ENCODE results near the gene RELL1. TPM values are rescaled to one million over a fixed set of nuclear protein-coding genes. Genes with fewer than 3 reads are reported as not detected.
A peak's percentile ranks its signal among the peaks of the same experiment; 100 is the strongest.

Gene RELL1
- total RNA-seq, 1 donor from 2014 or later: 21.0 TPM

GRCh38 chr4:37615059-37615719 lies 71.0 kb downstream of the RELL1 start:
- intact Hi-C loops (cut with micrococcal nuclease): no loop called here
- Mint-ChIP-seq H3K27ac (no peak overlapping the region), H3K4me1 (ENCODE audit: low read depth) (peaks cover 17% of the 10 kb centered on the region), H3K9me3 (no peaks in the 10 kb centered on the region), H3K27me3 (ENCODE audit: insufficient read depth) (no peaks in the 10 kb centered on the region), H3K4me3 (no peak overlapping the region), H3K36me3 (ENCODE audit: low read depth) (peaks cover 9% of the 10 kb centered on the region)
- DNase-seq (ENCODE audit: low spot score): no peak

GRCh38 chr4:37612811-37613210 lies 73.4 kb downstream of the RELL1 start:
- peaks cover 17% of the 10 kb centered on the region for H3K4me1 Mint-ChIP-seq (ENCODE audit: low read depth)
- no peaks in the 10 kb centered on the region for H3K27me3 Mint-ChIP-seq (ENCODE audit: insufficient read depth)
- peak overlapping the region; percentile 48 for H3K27ac Mint-ChIP-seq
- H3K9me3 Mint-ChIP-seq: no peaks in the 10 kb centered on the region
- H3K4me3 Mint-ChIP-seq: no peak overlapping the region
- peaks cover 15% of the 10 kb centered on the region for H3K36me3 Mint-ChIP-seq (ENCODE audit: low read depth)
- DNase-seq (ENCODE audit: low spot score): no peak
- intact Hi-C loops (cut with micrococcal nuclease): no loop called here

- Mint-ChIP-seq H3K27me3 (ENCODE audit: insufficient read depth) (no peaks in the 10 kb centered on the region), H3K27ac (no peak overlapping the region), H3K9me3 (no peaks in the 10 kb centered on the region), H3K36me3 (ENCODE audit: low read depth) (peaks cover 17% of the 10 kb centered on the region), H3K4me3 (no peak overlapping the region), H3K4me1 (ENCODE audit: low read depth) (peaks cover 2% of the 10 kb centered on the region)
- intact Hi-C loops (cut with micrococcal nuclease): no loop called here
- no peak for DNase-seq (ENCODE audit: low spot score)
Observed at GRCh38 chr4:37609626-37610025, 76.5 kb downstream of the RELL1 start.

- intact Hi-C loops (cut with micrococcal nuclease): no loop called here
- Mint-ChIP-seq H3K9me3 (no peaks in the 10 kb centered on the region), H3K27me3 (ENCODE audit: insufficient read depth) (no peaks in the 10 kb centered on the region), H3K27ac (no peak overlapping the region), H3K36me3 (ENCODE audit: low read depth) (peaks cover 11% of the 10 kb centered on the region), H3K4me3 (no peak overlapping the region), H3K4me1 (ENCODE audit: low read depth) (peaks cover 13% of the 10 kb centered on the region)
- DNase-seq (ENCODE audit: low spot score): no peak
Observed at GRCh38 chr4:37607018-37607417, 79.2 kb downstream of the RELL1 start.

GRCh38 chr4:37605843-37606565 lies 80.2 kb downstream of the RELL1 start:
- intact Hi-C loops (cut with micrococcal nuclease): no loop called here
- Mint-ChIP-seq H3K27ac (no peak overlapping the region), H3K27me3 (ENCODE audit: insufficient read depth) (no peaks in the 10 kb centered on the region), H3K36me3 (ENCODE audit: low read depth) (peaks cover 11% of the 10 kb centered on the region), H3K9me3 (no peaks in the 10 kb centered on the region), H3K4me3 (no peak overlapping the region), H3K4me1 (ENCODE audit: low read depth) (peaks cover 23% of the 10 kb centered on the region)
- no peak for DNase-seq (ENCODE audit: low spot score)

- peaks cover 11% of the 10 kb centered on the region for H3K36me3 Mint-ChIP-seq (ENCODE audit: low read depth)
- intact Hi-C loops (cut with micrococcal nuclease): loop anchor here (5.0 kb wide), 2 partner anchors 373 to 433 kb away; no protein-coding TSS in a partner anchor
- DNase-seq (ENCODE audit: low spot score): no peak
- peaks cover 28% of the 10 kb centered on the region for H3K4me1 Mint-ChIP-seq (ENCODE audit: low read depth)
- H3K27me3 Mint-ChIP-seq (ENCODE audit: insufficient read depth): no peaks in the 10 kb centered on the region
- H3K4me3 Mint-ChIP-seq: no peak overlapping the region
- no peaks in the 10 kb centered on the region for H3K9me3 Mint-ChIP-seq
- no peak overlapping the region for H3K27ac Mint-ChIP-seq
Observed at GRCh38 chr4:37604461-37604860, 81.7 kb downstream of the RELL1 start.

- H3K36me3 Mint-ChIP-seq (ENCODE audit: low read depth): peaks cover 10% of the 10 kb centered on the region
- H3K27me3 Mint-ChIP-seq (ENCODE audit: insufficient read depth): no peaks in the 10 kb centered on the region
- intact Hi-C loops (cut with micrococcal nuclease): loop anchor here (1.0 to 5.0 kb wide), 4 partner anchors 83 to 434 kb away; partner anchors contain the start of gene RELL1
- no peaks in the 10 kb centered on the region for H3K9me3 Mint-ChIP-seq
- no peak overlapping the region for H3K27ac Mint-ChIP-seq
- DNase-seq (ENCODE audit: low spot score): no peak
- H3K4me1 Mint-ChIP-seq (ENCODE audit: low read depth): peaks cover 33% of the 10 kb centered on the region
- H3K4me3 Mint-ChIP-seq: no peak overlapping the region
Observed at GRCh38 chr4:37603711-37604110, 82.5 kb downstream of the RELL1 start.

- peaks cover 7% of the 10 kb centered on the region for H3K36me3 Mint-ChIP-seq (ENCODE audit: low read depth)
- H3K9me3 Mint-ChIP-seq: no peaks in the 10 kb centered on the region
- DNase-seq (ENCODE audit: low spot score): peak; percentile 59
- H3K4me3 Mint-ChIP-seq: no peak overlapping the region
- intact Hi-C loops (cut with micrococcal nuclease): loop anchor here (1.0 to 5.0 kb wide), 4 partner anchors 83 to 434 kb away; partner anchors contain the start of gene RELL1
- peaks cover 33% of the 10 kb centered on the region for H3K4me1 Mint-ChIP-seq (ENCODE audit: low read depth)
- H3K27me3 Mint-ChIP-seq (ENCODE audit: insufficient read depth): no peaks in the 10 kb centered on the region
- H3K27ac Mint-ChIP-seq: no peak overlapping the region
Observed at GRCh38 chr4:37603070-37603468, 83.1 kb downstream of the RELL1 start.

- Mint-ChIP-seq H3K36me3 (ENCODE audit: low read depth) (peaks cover 4% of the 10 kb centered on the region), H3K27ac (no peak overlapping the region), H3K9me3 (no peaks in the 10 kb centered on the region), H3K4me3 (no peak overlapping the region), H3K27me3 (ENCODE audit: insufficient read depth) (no peaks in the 10 kb centered on the region), H3K4me1 (ENCODE audit: low read depth) (peaks cover 33% of the 10 kb centered on the region)
- no peak for DNase-seq (ENCODE audit: low spot score)
- intact Hi-C loops (cut with micrococcal nuclease): loop anchor here (1.0 to 5.0 kb wide), 4 partner anchors 84 to 435 kb away; partner anchors contain the start of gene RELL1
Observed at GRCh38 chr4:37602454-37603069, 83.6 kb downstream of the RELL1 start.

GRCh38 chr4:37601531-37601930 lies 84.6 kb downstream of the RELL1 start:
- DNase-seq (ENCODE audit: low spot score): no peak
- H3K4me1 Mint-ChIP-seq (ENCODE audit: low read depth): peaks cover 38% of the 10 kb centered on the region
- no peaks in the 10 kb centered on the region for H3K9me3 Mint-ChIP-seq
- intact Hi-C loops (cut with micrococcal nuclease): loop anchor here (2.0 to 5.0 kb wide), 3 partner anchors 291 to 436 kb away; no protein-coding TSS in a partner anchor
- peak overlapping the region; percentile 77 for H3K27ac Mint-ChIP-seq
- H3K36me3 Mint-ChIP-seq (ENCODE audit: low read depth): peaks cover 2% of the 10 kb centered on the region
- H3K4me3 Mint-ChIP-seq: no peak overlapping the region
- H3K27me3 Mint-ChIP-seq (ENCODE audit: insufficient read depth): no peaks in the 10 kb centered on the region

- no peak overlapping the region for H3K27ac Mint-ChIP-seq
- H3K27me3 Mint-ChIP-seq (ENCODE audit: insufficient read depth): peaks cover 3% of the 10 kb centered on the region
- H3K36me3 Mint-ChIP-seq (ENCODE audit: low read depth): peaks cover 2% of the 10 kb centered on the region
- intact Hi-C loops (cut with micrococcal nuclease): no loop called here
- no peak overlapping the region for H3K4me3 Mint-ChIP-seq
- H3K9me3 Mint-ChIP-seq: no peaks in the 10 kb centered on the region
- no peak for DNase-seq (ENCODE audit: low spot score)
- peaks cover 32% of the 10 kb centered on the region for H3K4me1 Mint-ChIP-seq (ENCODE audit: low read depth)
Observed at GRCh38 chr4:37599092-37599790, 86.9 kb downstream of the RELL1 start.

GRCh38 chr4:37597034-37597433 lies 89.1 kb downstream of the RELL1 start:
- Mint-ChIP-seq H3K27ac (no peak overlapping the region), H3K4me1 (ENCODE audit: low read depth) (peaks cover 25% of the 10 kb centered on the region), H3K27me3 (ENCODE audit: insufficient read depth) (peaks cover 3% of the 10 kb centered on the region), H3K36me3 (ENCODE audit: low read depth) (no peaks in the 10 kb centered on the region), H3K9me3 (no peaks in the 10 kb centered on the region), H3K4me3 (no peak overlapping the region)
- DNase-seq (ENCODE audit: low spot score): no peak
- intact Hi-C loops (cut with micrococcal nuclease): no loop called here
